Measurements from ENCODE around the gene NSUN2.

DNA sequence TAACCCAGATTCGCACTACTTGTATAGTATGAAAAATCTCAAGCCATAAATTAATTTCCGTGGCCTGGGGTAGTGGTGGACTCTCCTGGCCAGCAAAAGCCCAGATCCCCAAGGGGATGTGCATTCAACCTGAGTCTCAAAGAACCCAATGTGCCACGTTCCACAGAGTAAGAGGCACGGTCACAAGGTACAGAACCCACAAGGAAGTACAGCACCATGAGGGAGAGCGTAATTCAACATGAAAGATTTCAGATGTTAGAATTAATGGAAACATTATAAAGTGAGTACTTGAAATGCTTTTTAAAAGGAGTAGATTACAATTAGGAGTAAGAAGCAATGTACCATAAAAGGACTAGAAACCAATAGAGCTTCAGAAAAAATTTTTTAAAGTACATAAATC is 23.8 kb upstream of the NSUN2 start:
- no peak for TF ChIP-seq CTCF (IDR thresholded peaks at IDR 0.05; ENCODE audit: low read depth, low read length)
- TF ChIP-seq EZH2phosphoT487 (IDR thresholded peaks at IDR 0.05; ENCODE audit: low read depth), result no peak

All from OCI-LY3 (cell line).